Activated CD4-positive, alpha-beta T cell treated with anti-CD3 and anti-CD28 coated beads for 24 hours (primary cell): ENCODE results near the gene CCDC186.
A peak's percentile ranks its signal among the peaks of the same experiment; 100 is the strongest.

Experiments used
- DNase-seq, 2 donors: peaks; one replicate each; pipeline ENCODE4 v3.0.0-alpha.2; 2020; ENCODE audit warnings: low read depth in 2 of 2

CCDC186 gene

DNA sequence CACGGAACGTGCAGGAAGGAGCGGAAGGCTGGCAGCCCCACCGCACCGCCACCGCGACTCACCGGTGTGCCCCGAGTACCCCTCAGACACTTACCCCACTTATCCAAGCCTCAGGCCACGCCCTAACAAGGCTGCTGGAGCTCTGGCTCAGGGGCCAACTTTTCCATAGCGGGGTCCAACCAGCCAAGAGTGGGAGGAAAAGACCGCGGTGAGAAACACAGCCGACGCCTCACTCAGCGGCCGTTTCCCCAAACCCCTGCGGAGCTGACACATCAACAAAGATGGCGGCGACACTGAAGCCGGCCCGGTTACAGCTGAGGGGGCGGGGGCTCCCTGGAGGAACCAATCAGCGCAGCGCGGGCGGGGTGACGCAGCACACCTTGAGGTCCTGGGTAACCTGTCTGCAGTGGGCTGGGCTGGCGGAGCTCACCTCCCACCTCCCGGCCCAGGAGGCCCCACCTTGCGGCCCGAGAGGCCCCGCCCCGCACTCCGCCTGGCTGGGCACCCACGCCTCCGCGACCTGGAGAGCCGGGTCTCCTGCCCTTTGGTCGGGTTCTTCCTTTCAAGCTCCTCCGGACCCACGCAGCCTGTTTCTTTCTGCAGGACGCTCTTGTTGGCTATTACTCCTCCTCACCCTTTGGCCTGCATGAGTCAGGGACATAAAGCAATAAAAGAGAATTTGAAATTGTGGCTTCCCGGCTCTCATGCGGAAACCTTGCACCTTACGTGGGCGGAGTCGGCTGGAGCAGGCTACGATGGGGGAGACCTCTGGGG lies at the start of gene CCDC186:
Gene CCDC186, minus strand, starts transcription at position 283 of the 774 bp plus-strand sequence. CDS start 10,935 bp downstream, outside the sequence.
- DNase-seq: peak; percentile 96

- no peak for DNase-seq
These were observed 49.1 kb upstream of the CCDC186 start for GRCh38 chr10:114223066-114223465.

DNA sequence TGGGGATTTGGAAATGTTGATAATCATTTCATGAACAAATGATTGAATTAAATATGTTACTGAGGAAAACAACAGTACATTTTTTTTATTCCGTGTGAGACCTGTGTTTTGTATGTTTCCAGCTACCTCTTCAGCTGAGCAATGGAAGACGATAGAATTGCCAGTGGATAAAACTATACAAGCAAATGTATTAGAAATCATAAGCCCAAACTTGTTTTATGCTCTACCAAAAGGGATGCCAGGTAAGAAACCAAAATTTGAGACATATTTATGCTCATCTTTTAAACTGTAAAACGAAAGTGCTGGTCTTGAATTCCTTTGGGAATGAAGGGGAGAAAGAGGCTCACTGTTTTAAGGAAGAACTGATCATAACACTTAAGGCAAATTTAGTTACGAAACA lies 47.2 kb upstream of the CCDC186 start:
- DNase-seq: no peak

DNA sequence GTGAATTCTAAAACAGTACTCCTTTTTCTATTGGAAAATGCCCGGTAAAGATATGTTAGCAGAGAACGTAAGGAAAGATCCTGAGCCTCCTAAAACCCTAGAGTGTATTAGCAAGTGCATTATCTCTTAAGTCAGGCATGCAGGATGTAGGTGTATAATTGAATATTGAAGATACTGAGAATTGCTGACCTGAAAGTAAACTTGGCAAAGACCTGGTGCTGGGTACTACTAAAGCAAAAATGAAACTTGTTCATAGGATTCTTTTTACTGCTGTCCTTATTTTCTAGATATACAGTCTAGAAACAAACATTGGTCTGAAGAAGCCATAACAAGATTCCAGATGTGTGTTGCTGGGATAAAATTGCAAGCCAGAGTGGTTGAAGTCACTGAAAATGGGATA lies 46.3 kb upstream of the CCDC186 start:
- DNase-seq: no peak

DNA sequence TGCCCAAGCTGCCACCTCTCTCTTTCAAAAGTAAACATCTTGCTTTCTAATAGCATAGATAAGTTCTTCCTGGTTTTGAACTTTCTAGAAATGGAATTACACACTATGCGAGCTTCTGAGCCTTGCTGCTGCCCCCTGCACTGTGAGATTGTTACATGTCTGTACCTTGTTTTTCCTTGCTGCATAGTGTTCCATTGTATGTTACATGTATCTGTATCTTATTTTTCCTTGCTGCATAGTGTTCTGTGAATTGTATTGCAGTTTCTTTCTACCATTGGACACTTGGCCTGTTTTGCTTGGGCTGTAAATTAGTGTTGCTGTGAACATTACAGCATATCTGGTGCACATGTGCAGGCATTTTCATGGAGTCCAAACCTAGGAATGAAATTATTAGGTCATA lies 41.0 kb upstream of the CCDC186 start:
- DNase-seq: no peak

DNA sequence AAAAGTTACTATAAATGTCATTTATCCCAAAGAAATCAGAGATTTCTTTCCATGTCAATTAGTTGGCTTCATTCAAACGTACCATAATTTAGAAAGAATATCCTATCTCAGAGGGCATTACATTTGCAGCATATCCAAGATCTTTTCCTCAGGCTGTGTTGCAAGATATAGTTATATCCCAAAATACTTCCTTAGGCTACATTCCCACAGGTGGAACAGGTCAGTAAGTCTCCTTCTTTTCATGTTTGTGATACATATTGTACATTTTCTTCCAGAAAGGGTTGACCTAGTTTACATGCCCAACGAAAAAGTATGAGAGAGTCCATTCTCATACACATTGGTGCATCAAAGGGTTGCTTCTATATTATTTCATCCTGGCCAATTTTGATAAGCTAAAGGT lies 38.1 kb upstream of the CCDC186 start:
- DNase-seq: no peak

DNA sequence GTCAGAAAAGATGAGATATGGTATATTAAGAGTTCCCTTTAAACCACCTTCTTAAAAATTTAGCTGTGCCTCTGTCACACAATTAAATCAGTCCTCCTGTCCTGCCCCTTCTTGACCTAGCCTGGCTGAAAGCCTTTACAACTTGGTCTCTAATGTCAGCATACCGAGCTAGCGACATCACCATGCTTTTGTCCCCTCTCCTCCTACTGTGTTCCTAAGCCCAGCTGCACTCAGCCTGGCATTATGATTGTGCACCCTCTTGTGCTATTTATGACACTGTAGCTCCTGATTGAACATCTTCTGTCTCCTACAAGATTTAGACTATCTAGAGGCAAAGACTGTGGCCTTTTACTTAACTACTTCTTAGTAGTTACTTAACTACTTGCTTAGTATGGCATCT lies 34.3 kb upstream of the CCDC186 start:
- DNase-seq: no peak

- no peak for DNase-seq
These were observed 33.3 kb upstream of the CCDC186 start for GRCh38 chr10:114207349-114207748.

- DNase-seq: no peak
These were observed 32.9 kb upstream of the CCDC186 start for GRCh38 chr10:114206902-114207301.

GRCh38 chr10:114202812-114203211 lies 28.8 kb upstream of the CCDC186 start:
- no peak for DNase-seq

DNA sequence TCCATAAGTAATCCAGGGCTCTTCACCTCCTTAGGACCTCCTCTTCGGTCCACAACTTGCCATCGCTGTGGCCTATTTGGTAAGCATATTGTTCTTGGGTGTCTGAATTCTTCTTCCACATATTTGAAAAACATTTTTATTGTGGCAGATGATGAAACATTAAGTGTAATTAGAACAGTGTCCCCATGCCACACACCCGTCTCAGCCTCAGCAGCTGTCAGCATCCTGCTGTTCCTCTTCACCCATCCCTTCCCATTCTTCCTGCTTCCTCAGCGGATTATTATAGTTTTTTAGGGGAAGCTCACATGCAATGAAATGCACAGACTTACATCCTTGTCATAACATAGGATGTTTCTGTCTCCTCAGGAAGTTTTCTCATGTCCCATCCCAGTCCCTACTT lies 25.2 kb upstream of the CCDC186 start:
- DNase-seq: no peak

DNA sequence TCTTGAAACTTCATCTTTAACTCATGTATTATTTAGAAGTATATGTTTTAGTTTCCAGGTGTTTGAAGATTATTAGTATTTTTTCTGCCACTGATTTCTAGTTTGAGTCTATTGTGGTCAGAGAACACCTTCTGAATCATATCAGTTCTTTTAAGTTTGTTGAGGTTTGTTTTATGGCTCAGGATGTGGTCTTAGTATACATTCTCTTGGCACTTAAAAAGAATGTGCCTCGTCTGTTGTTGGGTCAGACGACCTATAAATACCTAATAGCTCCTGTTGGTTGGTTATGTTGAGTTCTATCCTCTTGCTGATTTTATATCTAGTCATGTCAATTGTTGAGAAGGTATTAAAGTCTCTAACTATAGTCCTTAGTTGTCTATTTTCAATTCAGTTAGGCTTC lies 21.1 kb upstream of the CCDC186 start:
- DNase-seq: no peak

DNA sequence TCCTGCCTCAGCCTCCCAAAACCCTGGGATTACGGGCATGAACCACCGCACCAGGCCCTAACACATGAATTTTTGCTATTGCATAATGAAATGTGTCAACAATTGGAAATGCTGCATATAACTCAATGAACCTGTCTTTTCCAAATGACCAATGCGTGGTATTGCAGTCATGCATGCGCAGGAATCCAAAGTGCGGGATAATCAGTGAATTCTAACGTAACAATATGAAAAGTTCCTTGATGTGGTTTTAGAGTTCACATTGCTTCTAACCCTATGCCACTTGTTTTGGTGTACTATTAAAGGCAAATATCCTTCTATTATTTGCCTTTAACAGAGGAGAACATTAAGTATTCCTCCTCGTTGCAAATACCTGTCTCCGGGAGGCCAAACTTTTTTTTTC lies 15.7 kb upstream of the CCDC186 start:
- DNase-seq: no peak

GRCh38 chr10:114188900-114189299 lies 14.9 kb upstream of the CCDC186 start:
- no peak for DNase-seq

- DNase-seq: no peak
These were observed 14.0 kb upstream of the CCDC186 start for GRCh38 chr10:114188001-114188400.

- DNase-seq: no peak
These were observed 10.3 kb upstream of the CCDC186 start for GRCh38 chr10:114184276-114184675.

DNA sequence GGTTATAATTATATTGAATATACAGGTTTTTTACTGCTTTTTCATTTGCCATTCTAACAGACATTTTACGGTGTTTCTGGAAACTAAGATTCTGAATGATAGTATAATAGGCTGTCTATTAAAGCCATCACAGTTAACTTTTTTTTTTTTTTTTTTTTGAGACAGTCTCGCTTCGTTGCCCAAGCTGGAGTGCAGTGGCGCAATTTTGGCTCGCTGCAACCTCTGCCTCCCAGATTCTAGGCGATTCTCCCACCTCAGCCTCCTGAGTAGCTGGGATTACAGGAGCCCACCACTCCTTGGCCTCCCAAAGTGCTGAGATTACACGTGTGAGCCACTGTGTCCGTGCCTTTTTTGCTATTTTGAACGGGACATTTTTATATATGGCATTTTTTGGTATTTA lies 9.6 kb upstream of the CCDC186 start:
- no peak for DNase-seq

- no peak for DNase-seq
These were observed 8.0 kb upstream of the CCDC186 start for GRCh38 chr10:114181971-114182370.

DNA sequence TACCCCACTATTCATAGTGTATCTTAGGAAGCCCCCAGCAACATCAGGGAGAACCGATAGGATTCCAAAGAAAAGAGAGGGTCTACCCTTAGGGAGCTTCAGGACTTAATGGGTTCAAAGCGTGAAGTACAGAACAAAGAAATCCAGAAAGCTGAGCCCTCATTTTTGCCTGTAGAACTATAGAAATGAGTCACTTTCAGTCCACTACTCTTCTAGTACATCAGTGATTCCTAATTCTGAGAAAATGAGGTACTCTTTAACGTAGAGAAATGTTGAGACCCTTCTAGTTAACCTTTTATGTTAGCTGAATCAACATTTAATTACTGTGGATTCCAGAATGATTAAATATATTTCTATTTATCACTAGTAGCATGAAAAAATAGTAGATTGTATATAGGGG lies 6.9 kb upstream of the CCDC186 start:
- DNase-seq: no peak

GRCh38 chr10:114179747-114180146 lies 5.7 kb upstream of the CCDC186 start:
- no peak for DNase-seq

GRCh38 chr10:114179148-114179547 lies 5.1 kb upstream of the CCDC186 start, which contains the start of gene TDRD1:
TSS of gene TDRD1 (plus strand) at chr10:114179353. CDS start at chr10:114187832, 8,479 bp downstream.
- no peak for DNase-seq

GRCh38 chr10:114176511-114176910 lies 2.5 kb upstream of the CCDC186 start:
- DNase-seq: no peak

- no peak for DNase-seq
These were observed 1.7 kb upstream of the CCDC186 start for GRCh38 chr10:114175667-114176066.

DNA sequence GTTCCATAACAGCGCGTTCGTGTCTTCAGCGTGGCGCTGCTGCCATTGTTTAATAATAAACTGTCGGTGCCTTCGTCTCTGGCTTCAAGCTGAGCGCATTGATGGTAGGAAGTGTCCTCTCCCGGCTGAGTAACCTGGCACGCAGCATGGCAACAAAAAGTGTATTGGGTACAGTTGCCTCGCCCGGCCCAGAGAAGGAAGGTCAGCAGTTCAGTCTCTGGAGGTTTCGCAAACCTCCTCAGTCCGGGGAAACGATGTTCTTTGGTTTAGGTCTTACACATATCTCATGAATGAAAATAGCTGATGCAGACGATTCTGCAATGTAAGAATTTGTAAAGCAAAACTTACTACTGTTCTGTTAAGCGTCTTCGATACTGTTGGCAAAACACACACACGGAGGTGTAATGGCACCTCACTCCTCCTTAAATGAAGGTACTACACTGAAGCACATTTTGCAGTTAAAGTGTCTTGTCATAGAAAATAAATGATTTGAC lies 739 bp upstream of the CCDC186 start:
- no peak for DNase-seq
